Coronary artery (tissue), 2 donors: Measurements from ENCODE around the gene ZNF609.

Source experiments
- DNase-seq: peaks from one replicate; pipeline ENCODE4 v3.0.0-alpha.2; 2017; ENCODE audit warnings: low spot score
- H3K27ac ChIP-seq, 2 donors: fragments of 200-600 bp; sonication (generic); one replicate each; pipeline ENCODE4 v1.5.1; 2016 to 2019
- H3K4me3 ChIP-seq: fragments of 200-600 bp; sonication (generic); 2 replicates; pipeline ENCODE4 v1.5.1; 2016; ENCODE audit warnings: mild to moderate bottlenecking, moderate library complexity
- TF ChIP-seq, protein P1 (sequence below): fragments of 200-600 bp; sonication (generic); IDR thresholded peaks from one replicate; pipeline ENCODE4 v1.5.1; 2019; ENCODE audit warnings: antibody characterized with exemption

Gene ZNF609

DNA sequence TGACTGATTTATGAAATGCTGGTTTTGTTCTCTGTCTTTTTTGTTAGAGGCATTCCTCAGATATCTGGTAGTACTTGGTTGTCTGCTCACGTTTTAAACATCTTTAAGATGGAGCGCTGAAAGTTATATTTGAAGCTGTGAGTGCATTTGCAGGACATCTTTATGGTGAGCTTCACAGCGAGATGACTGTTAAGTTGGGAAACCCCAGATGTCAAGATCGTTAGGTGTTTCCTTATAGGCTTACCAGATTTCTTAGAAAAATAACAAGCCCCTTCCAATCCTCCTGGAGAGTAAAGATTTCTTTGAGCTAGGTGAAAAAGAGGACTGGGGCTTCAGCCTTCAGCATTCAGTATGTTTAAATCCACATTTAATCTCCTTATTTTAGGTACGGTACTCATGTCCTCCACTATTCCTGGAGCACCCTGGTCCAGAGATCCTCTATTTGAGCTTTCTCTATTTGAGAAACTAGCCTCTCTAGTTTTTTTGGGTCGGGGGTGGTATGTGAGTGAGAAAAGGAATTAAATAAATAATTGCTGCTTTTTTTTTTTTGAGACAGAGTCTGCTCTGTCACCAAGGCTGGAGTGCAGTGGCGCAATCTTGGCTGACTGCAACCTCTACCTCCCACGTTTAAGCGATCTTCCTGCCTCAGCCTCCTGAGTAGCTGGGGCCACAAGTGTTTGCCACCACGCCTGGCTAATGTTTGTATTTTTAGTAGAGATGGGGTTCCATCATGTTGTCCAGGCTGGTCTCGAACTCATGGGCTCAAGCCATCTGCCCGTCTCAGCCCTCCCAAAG is 72.3 kb downstream of the ZNF609 start:
- Histone ChIP-seq H3K4me3 (no peak overlapping the region), H3K27ac (no peak overlapping the region)
- TF ChIP-seq, protein P1, sequence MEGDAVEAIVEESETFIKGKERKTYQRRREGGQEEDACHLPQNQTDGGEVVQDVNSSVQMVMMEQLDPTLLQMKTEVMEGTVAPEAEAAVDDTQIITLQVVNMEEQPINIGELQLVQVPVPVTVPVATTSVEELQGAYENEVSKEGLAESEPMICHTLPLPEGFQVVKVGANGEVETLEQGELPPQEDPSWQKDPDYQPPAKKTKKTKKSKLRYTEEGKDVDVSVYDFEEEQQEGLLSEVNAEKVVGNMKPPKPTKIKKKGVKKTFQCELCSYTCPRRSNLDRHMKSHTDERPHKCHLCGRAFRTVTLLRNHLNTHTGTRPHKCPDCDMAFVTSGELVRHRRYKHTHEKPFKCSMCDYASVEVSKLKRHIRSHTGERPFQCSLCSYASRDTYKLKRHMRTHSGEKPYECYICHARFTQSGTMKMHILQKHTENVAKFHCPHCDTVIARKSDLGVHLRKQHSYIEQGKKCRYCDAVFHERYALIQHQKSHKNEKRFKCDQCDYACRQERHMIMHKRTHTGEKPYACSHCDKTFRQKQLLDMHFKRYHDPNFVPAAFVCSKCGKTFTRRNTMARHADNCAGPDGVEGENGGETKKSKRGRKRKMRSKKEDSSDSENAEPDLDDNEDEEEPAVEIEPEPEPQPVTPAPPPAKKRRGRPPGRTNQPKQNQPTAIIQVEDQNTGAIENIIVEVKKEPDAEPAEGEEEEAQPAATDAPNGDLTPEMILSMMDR: no peak
- no peak for DNase-seq

DNA sequence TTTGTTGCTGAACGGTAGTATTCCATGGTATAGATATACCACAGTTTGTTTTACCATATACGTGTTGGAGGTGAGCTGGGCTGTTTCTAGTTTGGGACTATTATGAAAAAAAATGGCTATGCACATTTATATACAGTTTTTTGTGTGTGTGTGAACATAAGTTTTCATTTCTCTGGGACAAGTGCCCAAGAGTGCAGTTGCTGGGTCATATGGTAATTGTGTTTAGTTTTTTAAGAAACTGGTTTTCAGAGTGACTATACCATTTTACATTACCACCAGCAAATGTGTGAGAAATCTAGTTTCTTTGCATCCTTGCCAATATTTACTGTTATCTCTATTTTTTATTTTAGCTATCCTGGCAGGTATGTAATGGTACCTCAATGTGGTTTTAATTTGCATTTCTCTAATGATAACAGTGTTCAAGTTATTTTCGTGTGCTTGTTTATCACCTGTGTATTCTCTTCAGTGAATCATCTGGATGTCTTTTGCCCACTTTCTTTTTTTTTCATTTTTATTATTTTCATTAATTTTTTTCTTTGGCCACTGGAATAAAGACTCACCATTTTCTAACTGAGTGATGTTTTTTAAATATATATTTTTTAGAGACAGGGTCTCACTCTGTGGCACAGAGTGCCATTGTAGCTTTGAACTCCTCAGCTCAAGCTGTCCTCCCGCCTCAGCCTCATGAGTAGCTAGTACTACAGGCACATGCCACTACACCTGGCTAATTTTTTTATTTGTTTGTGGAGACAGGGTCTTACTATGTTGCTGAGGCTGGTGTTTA is 75.3 kb downstream of the ZNF609 start:
- H3K27ac ChIP-seq: no peak overlapping the region
- DNase-seq: no peak
- H3K4me3 ChIP-seq: no peak overlapping the region
- TF ChIP-seq, protein P1: no peak

DNA sequence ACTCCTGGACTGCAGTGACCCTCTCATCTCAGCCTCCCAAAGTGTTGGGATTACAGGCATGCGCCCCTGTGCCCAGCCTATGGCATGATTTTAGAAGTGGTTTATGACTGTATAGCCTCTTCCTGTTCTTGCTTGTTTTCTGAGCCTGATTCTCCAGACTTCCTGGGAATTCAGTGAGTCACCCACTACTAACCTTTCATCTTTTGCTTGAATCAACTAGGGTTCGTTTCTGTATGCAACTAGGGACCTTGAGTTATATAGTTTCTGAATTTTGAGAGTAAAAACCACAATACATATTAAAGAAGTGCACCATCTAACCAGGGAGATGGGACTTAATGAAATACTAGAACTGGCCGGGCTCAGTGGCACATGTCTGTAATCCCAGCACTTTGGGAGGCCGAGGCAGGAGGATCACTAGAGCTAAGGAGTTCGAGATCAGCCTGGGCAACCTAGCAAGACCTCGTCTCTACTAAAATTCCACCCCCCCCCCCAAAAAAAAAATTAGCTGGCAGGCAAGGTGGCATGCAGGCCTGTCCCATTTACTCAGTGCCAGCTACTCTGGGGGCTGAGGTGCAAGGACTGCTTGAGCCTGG is 76.0 kb downstream of the ZNF609 start:
- no peak for DNase-seq
- no peak overlapping the region for H3K27ac ChIP-seq
- TF ChIP-seq, protein P1: no peak
- no peak overlapping the region for H3K4me3 ChIP-seq

GRCh38 chr15:64542091-64542490 is 81.7 kb downstream of the ZNF609 start:
- TF ChIP-seq, protein P1: no peak
- no peak for DNase-seq

DNA sequence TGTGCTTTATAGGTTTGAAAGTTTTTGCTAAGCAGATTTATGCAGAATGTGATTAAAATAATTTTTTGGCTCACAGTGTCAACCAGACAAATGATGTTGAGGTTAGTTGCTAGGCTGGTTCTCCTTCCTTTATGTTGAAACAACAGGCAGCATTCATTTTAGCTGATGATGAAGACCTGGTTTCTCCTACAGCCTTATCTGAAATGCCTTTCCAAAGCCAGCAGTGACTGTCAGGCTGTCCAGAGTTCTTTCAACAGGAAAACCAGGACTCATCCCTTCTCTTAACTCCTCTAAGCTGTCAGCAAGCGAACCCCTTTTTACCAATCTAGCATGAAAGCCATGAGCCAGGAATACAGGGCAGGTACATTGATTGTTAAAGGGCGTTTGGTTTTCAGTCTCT is 84.1 kb downstream of the ZNF609 start:
- Histone ChIP-seq H3K4me3 (no peak overlapping the region), H3K27ac (no peak overlapping the region)
- DNase-seq: no peak
- TF ChIP-seq, protein P1: no peak

More at GRCh38 chr15:64542091-64542490, 81.7 kb downstream of the ZNF609 start:
- Histone ChIP-seq H3K4me3 (no peak overlapping the region), H3K27ac (no peak overlapping the region)

GRCh38 chr15:64547275-64547674 is 86.9 kb downstream of the ZNF609 start:
- TF ChIP-seq, protein P1: no peak
- DNase-seq: no peak

More at GRCh38 chr15:64547275-64547674, 86.9 kb downstream of the ZNF609 start:
- Histone ChIP-seq H3K27ac (no peak overlapping the region), H3K4me3 (no peak overlapping the region)
